GM12878 (cell line): ENCODE measurements around the gene ANKRD44.

Source experiments
- EGR1 ChIP-seq, 2 experiments: IDR thresholded peaks; 1 replicate in 1 of 2; 2 replicates in 1 of 2; pipeline ENCODE4 v1.6.1; 2011 to 2012; ENCODE audit warnings: low read depth in 2 of 2, low read length in 2 of 2, borderline replicate concordance in 1 of 2, mild to moderate bottlenecking in 1 of 2, moderate library complexity in 1 of 2
- ETV6 ChIP-seq, 2 experiments: fragments of 450-650 bp in 1 of 2; IDR thresholded peaks in 1 of 2; conservative IDR thresholded peaks in 1 of 2; 2 replicates each; pipeline ENCODE4 v1.6.1; 2014; ENCODE audit warnings: antibody characterized with exemption in 1 of 2, borderline replicate concordance in 1 of 2, low read depth in 1 of 2, mild to moderate bottlenecking in 1 of 2, moderate library complexity in 1 of 2
- EZH2 ChIP-seq: IDR thresholded peaks from 2 replicates; pipeline ENCODE4 v1.6.1; 2012; ENCODE audit warnings: low read depth, mild to moderate bottlenecking, control low read depth, inconsistent platforms, low read length, borderline replicate concordance; ENCODE audit not compliant: control insufficient read depth
- NRF1 ChIP-seq: conservative IDR thresholded peaks from 2 replicates; pipeline ENCODE4 v1.6.1; 2011; ENCODE audit warnings: mild to moderate bottlenecking, low read depth, low read length, improper control_type of control experiment
- POLR2A ChIP-seq: IDR thresholded peaks from 2 replicates; pipeline ENCODE4 v1.6.1; 2011; ENCODE audit warnings: low read depth, mild to moderate bottlenecking, low read length
- POLR2AphosphoS5 ChIP-seq: IDR thresholded peaks from 2 replicates; pipeline ENCODE4 v1.6.1; 2011; ENCODE audit warnings: mild to moderate bottlenecking, low read length, inconsistent platforms
- RCOR1 ChIP-seq: conservative IDR thresholded peaks from 2 replicates; pipeline ENCODE4 v1.6.1; 2012; ENCODE audit warnings: low read depth, low read length, improper control_type of control experiment
- SUZ12 ChIP-seq: fragments of 200-600 bp; sonication (generic); IDR thresholded peaks from one replicate; pipeline ENCODE4 v1.6.1; 2018; ENCODE audit warnings: antibody characterized with exemption, mild to moderate bottlenecking; ENCODE audit not compliant: unreplicated experiment
- YY1 ChIP-seq: IDR thresholded peaks from 2 replicates; pipeline ENCODE4 v1.6.1; 2011; ENCODE audit warnings: low read depth, mild to moderate bottlenecking, low read length
- ZNF274 ChIP-seq: IDR thresholded peaks from one replicate; pipeline ENCODE4 v1.8.0; 2011; ENCODE audit not compliant: insufficient read length, insufficient read depth
- TF ChIP-seq, protein P1 (sequence below): IDR thresholded peaks from 2 replicates; pipeline ENCODE4 v1.6.1; 2011; ENCODE audit warnings: low read depth, low read length, improper control_type of control experiment, borderline replicate concordance
- TF ChIP-seq, protein P2 (sequence below), 3 experiments: IDR thresholded peaks in 2 of 3; conservative IDR thresholded peaks in 1 of 3; 2 replicates each; pipeline ENCODE4 v1.5.1; 2011; ENCODE audit warnings: low read depth in 3 of 3, low read length in 3 of 3, mild to moderate bottlenecking in 3 of 3, control low read depth in 2 of 3, moderate library complexity in 2 of 3, inconsistent platforms in 1 of 3, mixed read lengths in 1 of 3; ENCODE audit not compliant: control insufficient read depth in 2 of 3, insufficient read depth in 1 of 3; ENCODE audit errors: extremely low read depth in 1 of 3
- TF ChIP-seq, protein P3 (sequence below): fragments of 450-650 bp; IDR thresholded peaks from 2 replicates; pipeline ENCODE4 v1.6.1; 2017; ENCODE audit warnings: antibody characterized with exemption, mild to moderate bottlenecking, moderate library complexity

DNA sequence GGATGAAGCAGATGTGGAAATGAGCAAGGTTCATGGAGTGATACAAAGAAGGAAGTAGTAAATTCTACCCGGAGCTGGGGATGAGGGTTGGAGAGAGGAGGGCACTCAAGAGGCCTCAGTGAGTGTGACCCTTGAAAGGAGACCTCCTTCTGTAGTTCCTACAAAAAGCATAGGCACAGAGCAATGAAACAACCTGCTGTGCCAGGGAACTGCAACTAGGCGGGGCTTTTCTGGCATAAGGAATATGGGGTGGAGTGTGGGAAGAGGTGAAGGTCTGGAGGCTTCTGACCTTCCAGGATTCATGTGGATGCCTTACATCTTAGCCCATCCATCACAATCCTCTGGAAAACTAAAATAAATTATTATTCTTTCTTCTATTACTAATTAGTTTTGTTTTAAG lies 358.6 kb downstream of the ANKRD44 start:
- TF ChIP-seq EGR1 (IDR thresholded peaks at IDR 0.05; ENCODE audit: borderline replicate concordance in 1 of 2, low read depth in 2 of 2, low read length in 2 of 2) (no peak), POLR2A (no peak), SUZ12 (no peak), POLR2AphosphoS5 (no peak), EZH2 (no peak), ETV6 (conservative IDR thresholded peaks at IDR 0.05 in 1 of 2, IDR thresholded peaks at IDR 0.05 in 1 of 2; ENCODE audit: borderline replicate concordance in 1 of 2, low read depth in 1 of 2) (no peak), NRF1 (no peak), YY1 (no peak), ZNF274 (no peak), RCOR1 (no peak)
- TF ChIP-seq, protein P1, sequence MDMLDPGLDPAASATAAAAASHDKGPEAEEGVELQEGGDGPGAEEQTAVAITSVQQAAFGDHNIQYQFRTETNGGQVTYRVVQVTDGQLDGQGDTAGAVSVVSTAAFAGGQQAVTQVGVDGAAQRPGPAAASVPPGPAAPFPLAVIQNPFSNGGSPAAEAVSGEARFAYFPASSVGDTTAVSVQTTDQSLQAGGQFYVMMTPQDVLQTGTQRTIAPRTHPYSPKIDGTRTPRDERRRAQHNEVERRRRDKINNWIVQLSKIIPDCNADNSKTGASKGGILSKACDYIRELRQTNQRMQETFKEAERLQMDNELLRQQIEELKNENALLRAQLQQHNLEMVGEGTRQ, result no peak
- TF ChIP-seq, protein P2, sequence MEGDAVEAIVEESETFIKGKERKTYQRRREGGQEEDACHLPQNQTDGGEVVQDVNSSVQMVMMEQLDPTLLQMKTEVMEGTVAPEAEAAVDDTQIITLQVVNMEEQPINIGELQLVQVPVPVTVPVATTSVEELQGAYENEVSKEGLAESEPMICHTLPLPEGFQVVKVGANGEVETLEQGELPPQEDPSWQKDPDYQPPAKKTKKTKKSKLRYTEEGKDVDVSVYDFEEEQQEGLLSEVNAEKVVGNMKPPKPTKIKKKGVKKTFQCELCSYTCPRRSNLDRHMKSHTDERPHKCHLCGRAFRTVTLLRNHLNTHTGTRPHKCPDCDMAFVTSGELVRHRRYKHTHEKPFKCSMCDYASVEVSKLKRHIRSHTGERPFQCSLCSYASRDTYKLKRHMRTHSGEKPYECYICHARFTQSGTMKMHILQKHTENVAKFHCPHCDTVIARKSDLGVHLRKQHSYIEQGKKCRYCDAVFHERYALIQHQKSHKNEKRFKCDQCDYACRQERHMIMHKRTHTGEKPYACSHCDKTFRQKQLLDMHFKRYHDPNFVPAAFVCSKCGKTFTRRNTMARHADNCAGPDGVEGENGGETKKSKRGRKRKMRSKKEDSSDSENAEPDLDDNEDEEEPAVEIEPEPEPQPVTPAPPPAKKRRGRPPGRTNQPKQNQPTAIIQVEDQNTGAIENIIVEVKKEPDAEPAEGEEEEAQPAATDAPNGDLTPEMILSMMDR (IDR thresholded peaks at IDR 0.05 in 2 of 3, conservative IDR thresholded peaks at IDR 0.05 in 1 of 3; ENCODE audit: control insufficient read depth in 2 of 3, extremely low read depth in 1 of 3, insufficient read depth in 1 of 3, low read depth in 3 of 3, low read length in 3 of 3), result no peak
- TF ChIP-seq, protein P3, sequence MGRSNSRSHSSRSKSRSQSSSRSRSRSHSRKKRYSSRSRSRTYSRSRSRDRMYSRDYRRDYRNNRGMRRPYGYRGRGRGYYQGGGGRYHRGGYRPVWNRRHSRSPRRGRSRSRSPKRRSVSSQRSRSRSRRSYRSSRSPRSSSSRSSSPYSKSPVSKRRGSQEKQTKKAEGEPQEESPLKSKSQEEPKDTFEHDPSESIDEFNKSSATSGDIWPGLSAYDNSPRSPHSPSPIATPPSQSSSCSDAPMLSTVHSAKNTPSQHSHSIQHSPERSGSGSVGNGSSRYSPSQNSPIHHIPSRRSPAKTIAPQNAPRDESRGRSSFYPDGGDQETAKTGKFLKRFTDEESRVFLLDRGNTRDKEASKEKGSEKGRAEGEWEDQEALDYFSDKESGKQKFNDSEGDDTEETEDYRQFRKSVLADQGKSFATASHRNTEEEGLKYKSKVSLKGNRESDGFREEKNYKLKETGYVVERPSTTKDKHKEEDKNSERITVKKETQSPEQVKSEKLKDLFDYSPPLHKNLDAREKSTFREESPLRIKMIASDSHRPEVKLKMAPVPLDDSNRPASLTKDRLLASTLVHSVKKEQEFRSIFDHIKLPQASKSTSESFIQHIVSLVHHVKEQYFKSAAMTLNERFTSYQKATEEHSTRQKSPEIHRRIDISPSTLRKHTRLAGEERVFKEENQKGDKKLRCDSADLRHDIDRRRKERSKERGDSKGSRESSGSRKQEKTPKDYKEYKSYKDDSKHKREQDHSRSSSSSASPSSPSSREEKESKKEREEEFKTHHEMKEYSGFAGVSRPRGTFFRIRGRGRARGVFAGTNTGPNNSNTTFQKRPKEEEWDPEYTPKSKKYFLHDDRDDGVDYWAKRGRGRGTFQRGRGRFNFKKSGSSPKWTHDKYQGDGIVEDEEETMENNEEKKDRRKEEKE, result no peak
